Heart right ventricle (tissue), 16 donors: ENCODE measurements around the gene MRC2. TPM values are rescaled to one million over a fixed set of nuclear protein-coding genes. Genes with fewer than 3 reads are reported as not detected.
"Not testable (repeated sequence)": the region's sequence is repeated elsewhere in the genome, so short reads cannot be mapped to it uniquely, and the experiment has no call there.

Experiments used
- ATAC-seq, 8 donors: fragments of 200-7000 bp; cut with Tn5 transposase; one replicate each; pipeline ENCODE4 v1.9.1; 2020; ENCODE audit warnings: mild to moderate bottlenecking in 8 of 8, moderate library complexity in 8 of 8, moderate number of reproducible peaks in 1 of 8
- DNase-seq, 2 donors: peaks; one replicate each; pipeline ENCODE4 v3.0.0-alpha.2; 2020
- H3K27ac ChIP-seq, 10 donors: fragments of 200-600 bp; sonication (generic) in 2 of 10; one replicate each; pipeline versions ENCODE4 v1.5.0 to v1.8.0; 2020 to 2022; ENCODE audit warnings: mild to moderate bottlenecking in 3 of 10
- H3K27me3 ChIP-seq, 7 donors: fragments of 200-600 bp; one replicate each; pipeline ENCODE4 v1.8.0; 2021 to 2022; ENCODE audit warnings: mild to moderate bottlenecking in 2 of 7
- H3K36me3 ChIP-seq, 9 donors: fragments of 200-600 bp; sonication (generic) in 1 of 9; one replicate each; pipeline versions ENCODE4 v1.5.0 to v1.8.0; 2020 to 2022; ENCODE audit warnings: mild to moderate bottlenecking in 2 of 9
- H3K4me1 ChIP-seq, 9 donors: fragments of 200-600 bp; sonication (generic) in 1 of 9; one replicate each; pipeline versions ENCODE4 v1.5.0 to v1.8.0; 2020 to 2022; ENCODE audit warnings: mild to moderate bottlenecking in 4 of 9
- H3K4me3 ChIP-seq, 10 donors: fragments of 200-600 bp; sonication (generic) in 2 of 10; one replicate each; pipeline versions ENCODE4 v1.5.0 to v1.8.0; 2020 to 2022; ENCODE audit warnings: mild to moderate bottlenecking in 7 of 10, moderate library complexity in 2 of 10
- H3K9me3 ChIP-seq, 11 donors: fragments of 200-600 bp in 10 of 11; sonication (generic) in 2 of 11; one replicate each; pipeline versions ENCODE4 v1.5.0 to v1.8.0; 2013 to 2022; ENCODE audit warnings: mild to moderate bottlenecking in 2 of 11, control low read depth in 1 of 11, moderate library complexity in 1 of 11
- CTCF ChIP-seq, 9 donors: fragments of 200-600 bp; sonication (generic) in 2 of 9; IDR thresholded peaks; one replicate each; pipeline versions ENCODE4 v1.5.0 to v1.8.0; 2021 to 2022; ENCODE audit warnings: antibody characterized with exemption in 9 of 9, mild to moderate bottlenecking in 5 of 9, moderate library complexity in 1 of 9
- WGBS, 2 donors: extraction: QIAGEN DNeasy Blood & Tissue Kit; methylation state at CpG; one replicate each; pipeline ENCODE4 v1.1.7; 2013; ENCODE audit warnings: inconsistent platforms in 1 of 2; 5-methylcytosine and 5-hydroxymethylcytosine counted together
- intact Hi-C, 10 donors: fragments of 100-400 bp; cut with DNase I; formaldehyde crosslinking; loops; one replicate each; pipeline versions ENCODE4 v1.11.1 to v1.14.2; 2022
- polyA plus RNA-seq, 2 donors: library from polyadenylated mRNA; stranded (reverse); fragments of 200-250 nt; gene quantifications; one replicate each; pipeline ENCODE4 v1.2.3, GENCODE V29; 2013
- total RNA-seq, 10 donors: library from RNA; stranded (reverse); fragmentation: NEBNext Ultra II Directional in 3 of 10; extraction: Animal tissue kit (Norgen Biotek cat#: 25700) in 3 of 10; gene quantifications; one replicate each; pipeline versions ENCODE4 v1.2.1 to v1.2.4, GENCODE V29; 2021 to 2023
- donor health status: Arrhythmogenic right ventricular cardiomyopathy.
- donor health status: ischemic (EF 13 %, LVEDD 7.1; RV severe dilation, severe dysfunction).
- donor health status: healthy with polysubstance abuse.
- donor health status: DM: no; HTN: yes; CAD: no.
- donor health status: DM: no; HTN: no; CAD: no.
- donor health status: ischemic (EF 25% LVEDD 6.9; RV normal size, moderate dysfunction).
- donor health status: ischemic (EF 25% LVEDD 5.7; RV mildly dilated, moderate dysfunction).
- donor health status: healthy.
- donor health status: DM: yes; HTN: yes; CAD: no.
- donor health status: Ischemic cardiomyopathy.
- donor health status: ischemic (EF 35%, LVEDD 5.7; RV mildly dilated, moderate dysfunction).
- donor health status: nonischemic (EF 11% LVEDD 7.7; RV severe dilation, severe dysfunction).
- donor health status: DM: yes; HTN: yes; CAD: no.
- donor health status: PGD.
- donor health status: ischemic (EF 29% LVEDD 5.4; RV normal size, mild dysfunction).
- donor health status: nonischemic (EF 23%, LVEDD 6.1; RV moderate dilation, normal function).

MRC2 gene
- total and polyA plus RNA-seq, 12 donors, result 15.2 to 46.4 (median 21.4) TPM

- Histone ChIP-seq H3K27me3 (no peaks in the 10 kb centered on the region), H3K4me3 (no peak overlapping the region), H3K9me3 (peaks cover 0 to 15% (median 0%) of the 10 kb centered on the region in 11 donors), H3K4me1 (peaks cover 0 to 12% (median 0%) of the 10 kb centered on the region in 9 donors), H3K36me3 (peaks cover 0 to 99% (median 39%) of the 10 kb centered on the region in 9 donors), H3K27ac (no peak overlapping the region)
- 77 to 89% methylated on average over 2 of the region's 2 CpGs for WGBS, 2 donors
- ATAC-seq, result peak in 2 of 8 donors; percentile 29 to 61
- no peak for DNase-seq
- TF ChIP-seq CTCF (IDR thresholded peaks at IDR 0.05), result no peak
- intact Hi-C loops, result no loop called here
Measured at GRCh38 chr17:62597920-62598319, 29.6 kb upstream of the MRC2 start.

GRCh38 chr17:62599964-62600657 lies 27.4 kb upstream of the MRC2 start:
- ATAC-seq (no peak), DNase-seq (no peak)
- H3K4me1 ChIP-seq, result peaks cover 0 to 12% (median 0%) of the 10 kb centered on the region in 9 donors
- H3K27ac ChIP-seq, result peak overlapping the region in 1 of 10 donors; percentile 24
- WGBS, 2 donors, result 92 to 93% methylated on average over 6 of the region's 6 CpGs
- peaks cover 0 to 11% (median 0%) of the 10 kb centered on the region in 11 donors for H3K9me3 ChIP-seq
- H3K27me3 ChIP-seq, result no peaks in the 10 kb centered on the region
- intact Hi-C loops, result no loop called here
- TF ChIP-seq CTCF (IDR thresholded peaks at IDR 0.05), result no peak
- H3K36me3 ChIP-seq, result peaks cover 0 to 100% (median 39%) of the 10 kb centered on the region in 9 donors
- H3K4me3 ChIP-seq, result no peak overlapping the region

GRCh38 chr17:62600805-62601204 lies 26.7 kb upstream of the MRC2 start:
- TF ChIP-seq CTCF (IDR thresholded peaks at IDR 0.05), result no peak
- no peaks in the 10 kb centered on the region for H3K27me3 ChIP-seq
- H3K9me3 ChIP-seq, result peaks cover 0 to 4% (median 0%) of the 10 kb centered on the region in 11 donors
- H3K27ac ChIP-seq, result peak overlapping the region in 1 of 10 donors; percentile 21
- peaks cover 0 to 12% (median 0%) of the 10 kb centered on the region in 9 donors for H3K4me1 ChIP-seq
- 69 to 73% methylated on average over 1 of the region's 1 CpG for whole genome bisulfite sequencing, 2 donors
- DNase-seq (no peak), ATAC-seq (peak in 4 of 8 donors; percentile 34 to 59 (median 45))
- H3K36me3 ChIP-seq, result peaks cover 0 to 100% (median 39%) of the 10 kb centered on the region in 9 donors
- intact Hi-C loops, result no loop called here
- no peak overlapping the region for H3K4me3 ChIP-seq

- H3K36me3 ChIP-seq, result peaks cover 0 to 100% (median 43%) of the 10 kb centered on the region in 9 donors
- DNase-seq (no peak), ATAC-seq (peak in 4 of 8 donors; percentile 61 to 74 (median 68))
- peak in 4 of 9 donors; percentile 10 to 38 (median 36) for TF ChIP-seq CTCF (IDR thresholded peaks at IDR 0.05)
- no peaks in the 10 kb centered on the region for H3K27me3 ChIP-seq
- no peak overlapping the region for H3K4me3 ChIP-seq
- H3K4me1 ChIP-seq, result peaks cover 0 to 12% (median 0%) of the 10 kb centered on the region in 9 donors
- H3K27ac ChIP-seq, result peak overlapping the region in 2 of 10 donors; percentile 21 to 26
- intact Hi-C loops, result no loop called here
- peaks cover 0 to 4% (median 0%) of the 10 kb centered on the region in 11 donors for H3K9me3 ChIP-seq
- WGBS, 2 donors, result 88 to 92% methylated on average over 2 of the region's 2 CpGs
Measured at GRCh38 chr17:62601471-62601870, 26.0 kb upstream of the MRC2 start.

GRCh38 chr17:62603783-62604182 lies 23.7 kb upstream of the MRC2 start:
- 97 to 98% methylated on average over 6 of the region's 6 CpGs for WGBS, 2 donors
- peaks cover 0 to 100% (median 44%) of the 10 kb centered on the region in 9 donors for H3K36me3 ChIP-seq
- H3K27ac ChIP-seq, H3K27me3 ChIP-seq, ATAC-seq, H3K4me3 ChIP-seq, H3K9me3 ChIP-seq, DNase-seq, intact Hi-C loops: not testable (repeated sequence)
- peaks cover 0 to 12% (median 0%) of the 10 kb centered on the region in 9 donors for H3K4me1 ChIP-seq
